ENCODE measurements around the gene CLPTM1L. TPM values are rescaled to one million over a fixed set of nuclear protein-coding genes. Genes with fewer than 3 reads are reported as not detected.
"Not testable (repeated sequence)": the region's sequence is repeated elsewhere in the genome, so short reads cannot be mapped to it uniquely, and the experiment has no call there.

CLPTM1L gene
- total RNA-seq, 1 donor from 2014 or later: 34.2 TPM

DNA sequence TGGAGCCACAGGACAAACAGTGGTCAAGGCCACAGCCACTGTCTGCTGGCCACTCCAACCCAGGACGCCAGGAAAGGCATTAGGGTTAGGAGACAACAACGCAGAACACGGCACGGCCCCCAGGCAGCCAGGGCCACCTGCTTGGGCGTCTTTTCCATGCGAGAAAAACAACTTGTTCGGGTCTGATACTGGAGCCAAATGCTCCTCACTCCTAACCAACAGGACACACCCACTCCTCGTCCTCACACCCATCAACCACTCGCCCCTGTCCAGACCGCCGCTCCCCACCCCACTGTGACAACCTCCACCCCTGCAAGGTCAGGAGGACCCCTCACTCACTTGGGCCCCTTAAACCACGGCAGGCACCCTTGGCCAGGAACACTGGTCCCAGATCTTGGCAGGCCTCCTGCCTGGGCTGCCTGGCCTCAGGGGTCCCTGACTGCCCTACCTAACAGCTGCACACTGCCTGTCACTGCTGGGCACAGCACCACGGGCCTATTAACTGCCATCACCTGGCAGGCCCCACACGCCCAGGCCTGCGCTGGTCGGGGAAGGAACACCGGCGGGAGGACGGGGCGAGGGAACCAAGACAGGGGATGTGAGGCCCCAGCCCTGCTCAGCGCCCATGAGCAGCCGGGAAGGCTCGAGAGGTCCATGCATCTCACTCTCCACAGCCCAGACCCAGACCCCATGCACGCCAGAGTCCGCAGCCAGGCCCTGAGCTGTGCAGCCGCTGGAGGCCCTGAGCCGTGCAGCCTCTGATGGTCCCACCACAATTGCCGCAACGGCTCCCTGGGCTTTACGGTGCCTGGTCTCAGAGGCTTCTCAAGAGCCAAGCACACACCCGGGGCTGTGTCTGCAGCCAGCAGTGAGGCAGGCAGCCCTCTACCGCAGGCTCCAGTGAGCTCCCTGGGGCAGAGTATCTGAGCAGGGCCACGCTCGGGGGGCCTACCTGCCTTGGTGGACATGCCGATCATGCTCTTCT is 13.8 kb downstream of the CLPTM1L start:
- TF ChIP-seq, protein P1, sequence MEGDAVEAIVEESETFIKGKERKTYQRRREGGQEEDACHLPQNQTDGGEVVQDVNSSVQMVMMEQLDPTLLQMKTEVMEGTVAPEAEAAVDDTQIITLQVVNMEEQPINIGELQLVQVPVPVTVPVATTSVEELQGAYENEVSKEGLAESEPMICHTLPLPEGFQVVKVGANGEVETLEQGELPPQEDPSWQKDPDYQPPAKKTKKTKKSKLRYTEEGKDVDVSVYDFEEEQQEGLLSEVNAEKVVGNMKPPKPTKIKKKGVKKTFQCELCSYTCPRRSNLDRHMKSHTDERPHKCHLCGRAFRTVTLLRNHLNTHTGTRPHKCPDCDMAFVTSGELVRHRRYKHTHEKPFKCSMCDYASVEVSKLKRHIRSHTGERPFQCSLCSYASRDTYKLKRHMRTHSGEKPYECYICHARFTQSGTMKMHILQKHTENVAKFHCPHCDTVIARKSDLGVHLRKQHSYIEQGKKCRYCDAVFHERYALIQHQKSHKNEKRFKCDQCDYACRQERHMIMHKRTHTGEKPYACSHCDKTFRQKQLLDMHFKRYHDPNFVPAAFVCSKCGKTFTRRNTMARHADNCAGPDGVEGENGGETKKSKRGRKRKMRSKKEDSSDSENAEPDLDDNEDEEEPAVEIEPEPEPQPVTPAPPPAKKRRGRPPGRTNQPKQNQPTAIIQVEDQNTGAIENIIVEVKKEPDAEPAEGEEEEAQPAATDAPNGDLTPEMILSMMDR (IDR thresholded peaks at IDR 0.05; ENCODE audit: borderline replicate concordance): no peak
- Histone ChIP-seq H3K27ac (replicated peaks) (no peak overlapping the region), H3K36me3 (peaks cover 62% of the 10 kb centered on the region), H3K4me1 (peaks cover 3% of the 10 kb centered on the region), H3K27me3 (ENCODE audit: low read depth) (no peaks in the 10 kb centered on the region), H3K9me3 (replicated peaks) (no peaks in the 10 kb centered on the region), H3K4me3 (no peak overlapping the region)
- intact Hi-C loops (cut with micrococcal nuclease): no loop called here
- no peak for DNase-seq

DNA sequence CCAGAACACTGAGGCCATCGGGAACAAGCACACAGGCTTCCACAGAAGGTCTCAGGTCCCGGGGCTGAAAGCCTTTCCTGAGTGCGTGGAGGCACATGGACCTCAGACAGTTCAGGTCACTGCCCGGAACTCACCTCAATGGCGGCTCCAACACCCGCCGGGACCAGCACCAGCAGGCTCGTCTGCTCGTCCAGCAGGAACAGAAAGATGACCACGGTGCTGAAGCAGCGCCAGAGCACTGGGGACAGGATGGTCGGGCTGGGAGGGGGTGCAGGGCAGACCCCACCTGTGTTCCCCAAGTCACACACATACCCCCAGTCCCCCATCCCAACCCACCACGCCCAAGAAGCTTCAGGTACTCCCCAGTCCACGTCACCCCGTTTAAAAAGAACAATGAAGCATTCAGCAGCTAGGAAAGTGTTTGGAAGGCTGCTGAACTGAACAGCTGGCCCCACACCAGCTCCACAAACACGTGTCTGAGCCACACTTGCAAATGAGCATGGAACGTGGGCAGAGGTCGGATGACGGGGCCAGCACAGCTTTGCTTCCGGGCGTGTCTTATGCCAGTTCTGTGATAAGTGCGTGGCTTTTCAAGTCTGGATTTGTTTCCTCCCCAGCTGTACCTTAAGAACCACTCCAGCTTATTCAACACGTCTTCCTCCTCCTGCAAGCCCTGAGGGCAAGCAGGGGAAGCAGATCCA is 14.6 kb downstream of the CLPTM1L start:
- no peaks in the 10 kb centered on the region for H3K27me3 ChIP-seq (ENCODE audit: low read depth)
- TF ChIP-seq, protein P1 (IDR thresholded peaks at IDR 0.05; ENCODE audit: borderline replicate concordance): no peak
- intact Hi-C loops (cut with micrococcal nuclease): no loop called here
- H3K4me3 ChIP-seq: no peak overlapping the region
- no peak overlapping the region for H3K27ac ChIP-seq (replicated peaks)
- H3K9me3 ChIP-seq (replicated peaks): no peaks in the 10 kb centered on the region
- H3K36me3 ChIP-seq: peaks cover 62% of the 10 kb centered on the region
- peaks cover 3% of the 10 kb centered on the region for H3K4me1 ChIP-seq
- DNase-seq: no peak

DNA sequence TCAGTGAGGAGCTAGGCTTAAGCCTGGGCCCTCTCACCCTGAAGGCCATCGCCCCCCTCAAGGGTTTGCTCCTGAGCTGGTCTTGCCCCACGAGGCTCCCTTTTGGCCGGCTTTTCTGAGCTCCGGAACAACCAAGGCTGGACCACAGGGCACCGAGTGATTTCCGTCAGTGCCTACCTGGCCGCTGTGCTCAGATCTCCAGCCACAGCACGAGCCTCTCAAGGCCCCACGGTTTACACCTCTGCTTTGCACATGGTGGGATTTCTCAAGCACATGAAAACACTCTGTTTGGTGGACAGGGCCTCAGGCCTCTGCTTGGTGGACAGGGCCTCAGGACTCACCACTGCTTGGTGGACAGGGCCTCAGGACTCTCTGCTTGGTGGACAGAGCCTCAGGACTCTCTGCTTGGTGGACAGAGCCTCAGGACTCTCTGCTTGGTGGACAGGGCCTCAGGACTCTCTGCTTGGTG is 15.8 kb downstream of the CLPTM1L start:
- Histone ChIP-seq H3K36me3 (peaks cover 62% of the 10 kb centered on the region), H3K9me3 (replicated peaks) (no peaks in the 10 kb centered on the region), H3K4me1 (peaks cover 3% of the 10 kb centered on the region), H3K4me3 (no peak overlapping the region), H3K27me3 (ENCODE audit: low read depth) (no peaks in the 10 kb centered on the region), H3K27ac (replicated peaks) (no peak overlapping the region)
- intact Hi-C loops (cut with micrococcal nuclease): no loop called here
- no peak for DNase-seq
- TF ChIP-seq, protein P1 (IDR thresholded peaks at IDR 0.05; ENCODE audit: borderline replicate concordance): no peak

DNA sequence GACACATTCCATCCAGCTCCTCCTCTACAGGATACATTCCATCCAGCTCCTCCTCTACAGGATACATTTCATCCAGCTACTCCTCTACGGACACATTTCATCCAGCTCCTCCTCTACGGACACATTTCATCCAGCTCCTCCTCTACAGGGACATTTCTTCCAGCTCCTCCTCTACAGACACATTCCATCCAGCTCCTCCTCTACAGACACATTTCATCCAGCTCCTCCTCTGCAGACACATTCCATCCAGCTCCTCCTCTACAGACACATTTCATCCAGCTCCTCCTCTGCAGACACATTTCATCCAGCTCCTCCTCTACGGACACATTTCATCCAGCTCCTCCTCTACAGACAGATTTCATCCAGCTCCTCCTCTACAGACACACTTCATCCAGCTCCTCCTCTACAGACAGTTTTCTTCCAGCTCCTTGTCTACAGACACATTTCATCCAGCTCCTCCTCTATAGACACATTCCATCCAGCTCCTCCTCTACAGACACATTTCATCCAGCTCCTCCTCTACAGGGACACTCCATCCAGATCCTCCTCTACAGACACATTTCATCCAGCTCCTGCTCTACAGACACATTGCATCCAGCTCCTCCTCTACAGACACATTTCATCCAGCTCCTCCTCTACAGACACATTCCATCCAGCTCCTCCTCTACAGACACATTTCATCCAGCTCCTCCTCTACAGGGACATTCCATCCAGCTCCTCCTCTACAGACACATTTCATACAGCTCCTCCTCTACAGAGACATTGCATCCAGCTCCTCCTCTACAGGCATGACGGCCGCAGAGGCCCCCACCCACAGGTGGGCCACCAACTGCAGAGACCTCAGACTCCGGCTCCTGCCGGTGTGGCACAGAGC is 16.4 kb downstream of the CLPTM1L start:
- H3K4me3 ChIP-seq; intact Hi-C loops (cut with micrococcal nuclease); H3K27me3 ChIP-seq (ENCODE audit: low read depth); H3K27ac ChIP-seq (replicated peaks); H3K4me1 ChIP-seq; DNase-seq; H3K9me3 ChIP-seq (replicated peaks): not testable (repeated sequence)
- peaks cover 62% of the 10 kb centered on the region for H3K36me3 ChIP-seq

DNA sequence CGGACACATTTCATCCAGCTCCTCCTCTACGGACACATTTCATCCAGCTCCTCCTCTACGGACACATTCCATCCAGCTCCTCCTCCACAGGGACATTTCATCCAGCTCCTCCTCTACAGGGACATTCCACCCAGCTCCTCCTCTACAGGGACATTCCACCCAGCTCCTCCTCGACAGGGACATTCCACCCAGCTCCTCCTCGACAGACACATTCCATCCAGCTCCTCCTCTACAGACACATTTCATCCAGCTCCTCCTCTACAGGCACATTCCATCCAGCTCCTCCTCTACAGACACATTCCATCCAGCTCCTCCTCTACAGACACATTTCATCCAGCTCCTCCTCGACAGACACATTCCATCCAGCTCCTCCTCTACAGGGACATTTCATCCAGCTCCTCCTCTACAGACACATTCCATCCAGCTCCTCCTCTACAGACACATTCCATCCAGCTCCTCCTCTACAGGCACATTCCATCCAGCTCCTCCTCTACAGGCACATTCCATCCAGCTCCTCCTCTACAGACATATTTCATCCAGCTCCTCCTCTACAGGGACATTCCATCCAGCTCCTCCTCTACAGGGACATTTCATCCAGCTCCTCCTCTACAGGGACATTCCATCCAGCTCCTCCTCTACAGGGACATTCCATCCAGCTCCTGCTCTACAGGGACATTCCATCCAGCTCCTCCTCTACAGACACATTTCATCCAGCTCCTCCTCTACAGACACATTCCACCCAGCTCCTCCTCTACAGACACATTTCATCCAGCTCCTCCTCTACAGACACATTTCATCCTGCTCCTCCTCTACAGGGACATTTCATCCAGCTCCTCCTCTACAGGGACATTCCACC is 17.8 kb downstream of the CLPTM1L start:
- peaks cover 67% of the 10 kb centered on the region for H3K36me3 ChIP-seq
- H3K27ac ChIP-seq (replicated peaks); H3K4me1 ChIP-seq; H3K27me3 ChIP-seq (ENCODE audit: low read depth); DNase-seq; H3K4me3 ChIP-seq; intact Hi-C loops (cut with micrococcal nuclease); H3K9me3 ChIP-seq (replicated peaks): not testable (repeated sequence)

DNA sequence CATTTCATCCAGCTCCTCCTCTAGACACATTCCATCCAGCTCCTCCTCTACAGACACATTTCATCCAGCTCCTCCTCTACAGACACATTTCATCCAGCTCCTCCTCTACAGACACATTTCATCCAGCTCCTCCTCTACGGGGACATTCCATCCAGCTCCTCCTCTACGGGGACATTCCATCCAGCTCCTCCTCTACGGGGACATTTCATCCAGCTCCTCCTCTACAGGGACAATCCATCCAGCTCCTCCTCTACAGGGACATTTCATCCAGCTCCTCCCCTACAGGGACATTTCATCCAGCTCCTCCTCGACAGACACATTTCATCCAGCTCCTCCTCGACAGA is 18.4 kb downstream of the CLPTM1L start:
- H3K27ac ChIP-seq (replicated peaks): not testable (repeated sequence)

More for the DNA sequence above, 18.4 kb downstream of the CLPTM1L start:
- H3K9me3 ChIP-seq (replicated peaks); H3K4me3 ChIP-seq; H3K4me1 ChIP-seq; intact Hi-C loops (cut with micrococcal nuclease); DNase-seq; H3K27me3 ChIP-seq (ENCODE audit: low read depth): not testable (repeated sequence)
- peaks cover 67% of the 10 kb centered on the region for H3K36me3 ChIP-seq

Measured in left ventricle myocardium inferior (tissue), 1 donor.